ENCODE measurements around the gene NAV3. TPM values are rescaled to one million over a fixed set of nuclear protein-coding genes. Genes with fewer than 3 reads are reported as not detected.

NAV3 gene
- total RNA-seq, 1 donor from 2014 or later = 8.1 TPM

DNA sequence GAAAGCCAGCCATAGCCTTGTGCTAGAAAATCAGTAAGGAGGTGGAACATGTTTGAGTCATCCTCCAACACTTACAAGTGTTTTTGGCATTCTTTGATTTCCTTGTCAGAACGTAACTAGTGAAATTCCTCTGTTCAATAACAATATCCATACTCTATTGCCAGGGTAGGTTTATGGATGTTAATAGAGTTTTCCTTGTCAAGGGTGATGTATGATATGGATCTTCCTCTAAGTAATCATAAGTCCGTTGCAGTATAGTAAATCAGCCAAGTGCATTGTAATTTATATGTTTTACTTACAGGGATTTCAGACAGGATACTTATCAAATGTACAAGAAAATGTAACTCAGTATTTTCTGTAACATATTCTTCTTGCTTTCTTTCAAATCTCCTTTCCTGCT lies 19.4 kb downstream of the NAV3 start:
- H3K4me1 Mint-ChIP-seq (ENCODE audit: unreplicated experiment) = peaks cover 29% of the 10 kb centered on the region
- no peaks in the 10 kb centered on the region for H3K36me3 Mint-ChIP-seq (ENCODE audit: unreplicated experiment)
- H3K9me3 Mint-ChIP-seq (ENCODE audit: unreplicated experiment) = peaks cover 8% of the 10 kb centered on the region
- H3K4me3 Mint-ChIP-seq (ENCODE audit: unreplicated experiment) = no peak overlapping the region
- TF ChIP-seq, protein P1, sequence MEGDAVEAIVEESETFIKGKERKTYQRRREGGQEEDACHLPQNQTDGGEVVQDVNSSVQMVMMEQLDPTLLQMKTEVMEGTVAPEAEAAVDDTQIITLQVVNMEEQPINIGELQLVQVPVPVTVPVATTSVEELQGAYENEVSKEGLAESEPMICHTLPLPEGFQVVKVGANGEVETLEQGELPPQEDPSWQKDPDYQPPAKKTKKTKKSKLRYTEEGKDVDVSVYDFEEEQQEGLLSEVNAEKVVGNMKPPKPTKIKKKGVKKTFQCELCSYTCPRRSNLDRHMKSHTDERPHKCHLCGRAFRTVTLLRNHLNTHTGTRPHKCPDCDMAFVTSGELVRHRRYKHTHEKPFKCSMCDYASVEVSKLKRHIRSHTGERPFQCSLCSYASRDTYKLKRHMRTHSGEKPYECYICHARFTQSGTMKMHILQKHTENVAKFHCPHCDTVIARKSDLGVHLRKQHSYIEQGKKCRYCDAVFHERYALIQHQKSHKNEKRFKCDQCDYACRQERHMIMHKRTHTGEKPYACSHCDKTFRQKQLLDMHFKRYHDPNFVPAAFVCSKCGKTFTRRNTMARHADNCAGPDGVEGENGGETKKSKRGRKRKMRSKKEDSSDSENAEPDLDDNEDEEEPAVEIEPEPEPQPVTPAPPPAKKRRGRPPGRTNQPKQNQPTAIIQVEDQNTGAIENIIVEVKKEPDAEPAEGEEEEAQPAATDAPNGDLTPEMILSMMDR (IDR thresholded peaks at IDR 0.05) = no peak
- no peak for DNase-seq (ENCODE audit: extremely low spot score, unreplicated experiment)
- H3K27me3 Mint-ChIP-seq (ENCODE audit: unreplicated experiment) = no peaks in the 10 kb centered on the region
- no peak overlapping the region for H3K27ac Mint-ChIP-seq (ENCODE audit: unreplicated experiment)

- no peaks in the 10 kb centered on the region for H3K36me3 Mint-ChIP-seq (ENCODE audit: unreplicated experiment)
- H3K27me3 Mint-ChIP-seq (ENCODE audit: unreplicated experiment) = no peaks in the 10 kb centered on the region
- peaks cover 33% of the 10 kb centered on the region for H3K4me1 Mint-ChIP-seq (ENCODE audit: unreplicated experiment)
- peaks cover 8% of the 10 kb centered on the region for H3K9me3 Mint-ChIP-seq (ENCODE audit: unreplicated experiment)
- TF ChIP-seq, protein P1 (IDR thresholded peaks at IDR 0.05) = no peak
- H3K27ac Mint-ChIP-seq (ENCODE audit: unreplicated experiment) = no peak overlapping the region
- no peak for DNase-seq (ENCODE audit: extremely low spot score, unreplicated experiment)
- H3K4me3 Mint-ChIP-seq (ENCODE audit: unreplicated experiment) = no peak overlapping the region
Measured at GRCh38 chr12:77850698-77851097, 20.0 kb downstream of the NAV3 start.

DNA sequence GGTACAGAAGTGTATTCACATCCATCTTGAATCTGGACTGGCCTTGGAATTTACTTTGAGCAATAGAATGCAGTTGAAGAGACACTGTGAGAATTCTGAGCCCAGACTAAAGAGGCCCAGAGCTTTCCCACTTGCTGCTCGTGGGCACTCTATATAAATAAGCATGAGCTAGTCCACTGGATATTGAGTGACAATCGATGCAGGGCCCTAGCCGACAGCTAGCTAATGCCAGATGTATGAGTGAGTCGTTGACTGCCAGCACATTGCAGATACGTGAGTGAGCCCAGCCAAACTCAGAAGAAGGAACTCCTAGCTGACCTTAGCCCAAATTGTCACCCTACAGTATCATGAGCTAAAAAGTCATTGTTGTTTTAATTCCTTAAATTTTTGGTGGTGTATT lies 24.9 kb downstream of the NAV3 start:
- TF ChIP-seq, protein P1 (IDR thresholded peaks at IDR 0.05) = no peak
- peaks cover 8% of the 10 kb centered on the region for H3K9me3 Mint-ChIP-seq (ENCODE audit: unreplicated experiment)
- H3K27ac Mint-ChIP-seq (ENCODE audit: unreplicated experiment) = no peak overlapping the region
- H3K4me1 Mint-ChIP-seq (ENCODE audit: unreplicated experiment) = peaks cover 20% of the 10 kb centered on the region
- no peaks in the 10 kb centered on the region for H3K36me3 Mint-ChIP-seq (ENCODE audit: unreplicated experiment)
- H3K27me3 Mint-ChIP-seq (ENCODE audit: unreplicated experiment) = no peaks in the 10 kb centered on the region
- no peak for DNase-seq (ENCODE audit: extremely low spot score, unreplicated experiment)
- H3K4me3 Mint-ChIP-seq (ENCODE audit: unreplicated experiment) = no peak overlapping the region

GRCh38 chr12:77861317-77861716 lies 30.6 kb downstream of the NAV3 start:
- Mint-ChIP-seq H3K9me3 (ENCODE audit: unreplicated experiment) (no peaks in the 10 kb centered on the region), H3K4me1 (ENCODE audit: unreplicated experiment) (peaks cover 39% of the 10 kb centered on the region), H3K27ac (ENCODE audit: unreplicated experiment) (no peak overlapping the region), H3K36me3 (ENCODE audit: unreplicated experiment) (no peaks in the 10 kb centered on the region), H3K4me3 (ENCODE audit: unreplicated experiment) (no peak overlapping the region), H3K27me3 (ENCODE audit: unreplicated experiment) (no peaks in the 10 kb centered on the region)
- DNase-seq (ENCODE audit: extremely low spot score, unreplicated experiment) = no peak
- TF ChIP-seq, protein P1 (IDR thresholded peaks at IDR 0.05) = no peak

DNA sequence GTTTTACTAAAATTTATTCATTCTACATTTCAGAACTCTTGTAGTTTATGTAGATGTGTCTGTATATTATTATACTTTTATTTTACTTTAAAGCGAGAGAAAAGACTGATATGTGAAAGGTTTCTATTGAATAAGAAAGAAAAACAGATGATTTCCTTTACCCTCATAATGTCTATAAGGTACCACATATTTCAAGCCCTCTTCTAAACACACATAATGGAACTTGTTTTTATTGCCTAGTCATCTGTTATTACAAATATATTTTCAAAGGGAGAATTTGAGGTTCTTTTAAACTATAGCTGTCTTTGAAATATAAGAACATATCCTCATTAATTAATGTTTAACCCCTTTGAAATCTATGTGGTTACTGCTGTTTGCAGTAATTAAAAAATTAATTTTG lies 34.5 kb downstream of the NAV3 start:
- H3K9me3 Mint-ChIP-seq (ENCODE audit: unreplicated experiment) = no peaks in the 10 kb centered on the region
- TF ChIP-seq, protein P1 (IDR thresholded peaks at IDR 0.05) = no peak

More for the DNA sequence above, 34.5 kb downstream of the NAV3 start:
- no peak for DNase-seq (ENCODE audit: extremely low spot score, unreplicated experiment)
- Mint-ChIP-seq H3K27ac (ENCODE audit: unreplicated experiment) (no peak overlapping the region), H3K4me3 (ENCODE audit: unreplicated experiment) (no peak overlapping the region), H3K27me3 (ENCODE audit: unreplicated experiment) (no peaks in the 10 kb centered on the region), H3K4me1 (ENCODE audit: unreplicated experiment) (peaks cover 25% of the 10 kb centered on the region), H3K36me3 (ENCODE audit: unreplicated experiment) (no peaks in the 10 kb centered on the region)
